GM21576 (cell line): Measurements from ENCODE around the gene THRB.

Experiments
- ATAC-seq: cut with Tn5 transposase; IDR thresholded peaks from one replicate; pipeline ENCODE4 v1.9.1; 2021; ENCODE audit warnings: mild to moderate bottlenecking, moderate library complexity; ENCODE audit not compliant: unreplicated experiment

The THRB gene

DNA sequence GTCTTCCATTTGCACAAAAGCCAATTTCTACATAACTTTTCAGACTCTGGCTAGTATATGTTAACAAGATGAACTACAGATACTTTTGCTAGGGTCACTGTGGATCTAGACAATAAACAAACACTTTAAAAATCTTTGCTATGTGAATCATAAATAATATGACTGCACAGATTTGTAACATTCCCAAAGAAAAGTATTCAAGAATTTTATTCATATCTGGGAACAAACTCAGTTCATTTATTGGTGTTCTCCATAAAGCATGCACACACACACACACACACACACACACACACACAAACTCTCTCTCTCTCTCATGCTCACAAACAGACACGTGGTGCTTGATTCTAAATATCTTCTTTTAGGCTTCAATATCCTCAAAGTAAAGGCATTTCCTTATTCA lies 18.8 kb upstream of the THRB start:
- no peak for ATAC-seq

DNA sequence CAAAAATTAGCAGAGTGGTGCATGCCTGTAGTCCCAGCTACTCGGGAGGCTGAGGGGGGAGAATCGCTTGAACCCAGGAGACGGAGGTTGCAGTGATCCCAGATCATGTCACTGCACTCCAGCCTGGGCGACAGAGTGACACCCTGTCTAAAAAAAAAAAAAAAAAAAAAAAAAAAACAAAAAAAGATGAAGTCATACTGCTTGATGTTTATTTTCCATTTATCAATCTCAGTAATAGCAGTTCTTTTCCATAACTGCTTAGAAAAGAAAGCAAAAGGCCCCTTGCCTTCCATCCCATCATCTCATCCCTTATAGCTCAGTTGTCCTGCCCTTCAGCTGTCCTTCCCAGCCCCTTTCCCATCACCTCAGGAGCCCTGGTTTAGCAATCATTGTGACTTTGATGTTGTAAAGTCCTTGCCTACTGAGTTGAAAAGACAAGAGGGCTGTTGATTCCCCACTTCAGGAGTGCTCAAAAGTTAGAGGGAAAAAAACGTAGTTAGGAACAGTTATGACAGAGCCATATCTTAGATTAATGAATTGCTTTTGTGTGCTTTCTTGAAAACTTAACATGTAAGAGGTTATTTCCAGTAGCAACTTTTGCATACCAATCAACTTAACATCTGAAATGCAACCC lies 18.0 kb upstream of the THRB start:
- ATAC-seq = no peak

DNA sequence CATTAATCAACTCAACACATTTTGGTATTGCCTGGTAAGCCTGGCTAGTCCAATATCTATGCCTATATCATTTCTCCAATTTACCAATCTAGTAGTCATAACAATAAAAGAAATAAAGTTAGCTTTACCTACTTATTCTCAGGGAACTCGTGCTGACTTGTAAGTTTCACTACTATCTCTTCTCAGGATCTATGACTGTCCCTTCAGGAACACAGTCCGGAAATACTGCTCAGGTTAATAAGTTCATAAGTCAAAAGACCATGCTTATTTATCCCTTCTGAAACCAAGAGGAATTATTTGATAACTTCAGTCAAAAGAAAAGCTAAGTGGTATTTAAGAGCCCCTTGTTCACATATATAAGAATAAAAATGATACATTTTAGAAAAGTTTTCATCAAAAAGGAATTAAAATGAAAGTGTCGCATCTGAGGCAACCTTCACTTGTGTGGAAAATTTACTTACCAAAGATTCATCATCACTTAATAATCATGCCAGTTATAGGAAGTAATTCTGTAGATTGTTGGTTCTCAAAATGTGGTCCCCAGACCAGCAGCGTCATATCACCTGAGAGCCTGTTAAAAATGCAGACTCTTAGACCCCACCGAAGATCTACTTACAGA lies 15.5 kb upstream of the THRB start:
- no peak for ATAC-seq

DNA sequence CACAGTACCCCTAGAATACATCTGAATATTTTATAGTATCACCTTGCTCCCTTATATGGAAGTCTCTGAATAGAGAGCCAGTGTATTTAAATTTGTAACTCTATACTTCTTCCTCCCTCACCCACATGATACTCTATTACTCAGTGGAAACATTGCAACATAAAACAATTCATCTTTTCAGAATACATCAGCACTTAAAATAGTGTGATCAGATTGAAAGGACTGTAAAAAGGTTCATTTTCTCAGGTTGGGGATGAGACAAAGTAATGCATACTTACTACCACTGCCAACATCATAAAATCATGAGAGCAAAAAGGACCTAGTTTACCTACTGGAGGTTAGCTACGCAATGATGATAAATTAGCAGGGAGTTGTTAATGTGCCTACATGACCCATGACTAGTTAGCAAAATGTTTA lies 13.8 kb upstream of the THRB start:
- ATAC-seq = no peak

DNA sequence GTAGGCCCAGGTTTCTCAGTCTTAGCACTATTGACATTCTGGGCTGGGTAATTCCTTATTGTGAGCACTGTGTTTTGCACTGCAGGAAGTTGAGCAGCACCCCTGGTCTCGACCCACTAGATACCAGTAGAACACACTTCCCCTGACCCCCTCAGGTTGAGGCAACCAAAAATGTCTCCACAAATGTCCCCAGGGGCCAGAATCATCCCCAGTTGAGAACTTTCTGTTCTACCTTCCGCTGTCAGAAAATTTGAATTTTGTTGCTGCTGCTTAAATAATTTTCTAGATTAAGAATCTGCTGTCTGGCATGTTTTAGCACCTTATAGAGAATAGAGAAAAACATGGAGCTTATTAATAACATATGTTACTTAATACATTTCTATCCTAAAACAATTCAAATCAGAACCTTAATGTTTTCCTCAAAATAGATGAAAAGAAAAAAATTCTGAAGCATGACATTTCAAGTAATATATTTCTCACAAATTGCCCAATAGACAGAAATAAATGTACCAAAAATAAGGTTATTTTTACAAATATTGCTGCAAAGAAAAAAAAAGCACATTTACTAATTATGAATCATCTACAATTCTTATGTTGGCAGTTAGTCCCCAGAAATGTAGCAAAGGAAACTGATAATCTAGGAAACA lies 13.2 kb upstream of the THRB start:
- no peak for ATAC-seq

DNA sequence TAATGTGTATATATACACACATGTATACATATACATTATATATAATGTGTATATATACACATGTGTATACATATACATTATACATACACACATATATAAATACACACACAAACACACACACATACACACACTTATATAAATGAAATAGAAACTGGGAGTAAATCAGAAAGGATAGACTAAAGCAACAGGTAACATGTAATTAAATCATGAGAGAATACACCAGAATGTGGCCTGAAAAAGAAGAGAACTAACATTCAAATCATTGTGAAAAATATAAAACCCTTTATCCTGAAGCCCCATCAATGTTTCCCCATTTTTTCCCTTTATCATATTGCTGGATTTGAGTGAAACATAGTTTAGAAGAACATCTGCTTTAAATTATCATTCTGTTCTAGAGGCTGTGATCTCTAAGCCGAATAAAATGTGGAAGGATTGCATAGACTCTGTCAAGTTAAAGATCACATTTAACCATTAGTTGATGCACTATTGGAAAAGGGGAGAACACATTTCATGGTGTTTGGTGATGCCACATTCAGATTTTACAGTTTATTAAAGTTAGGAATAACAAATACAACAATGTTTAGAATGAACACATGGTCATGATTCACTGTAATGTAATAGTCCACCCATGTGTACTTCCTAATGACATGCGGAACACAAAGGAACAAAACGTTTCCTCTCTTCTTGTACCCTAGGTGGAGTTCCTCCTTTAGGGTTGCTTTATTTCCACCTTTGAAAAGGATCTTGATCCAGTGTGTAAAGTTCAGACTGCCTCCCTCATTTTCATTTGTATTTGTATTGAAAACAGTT lies 12.5 kb upstream of the THRB start:
- no peak for ATAC-seq

DNA sequence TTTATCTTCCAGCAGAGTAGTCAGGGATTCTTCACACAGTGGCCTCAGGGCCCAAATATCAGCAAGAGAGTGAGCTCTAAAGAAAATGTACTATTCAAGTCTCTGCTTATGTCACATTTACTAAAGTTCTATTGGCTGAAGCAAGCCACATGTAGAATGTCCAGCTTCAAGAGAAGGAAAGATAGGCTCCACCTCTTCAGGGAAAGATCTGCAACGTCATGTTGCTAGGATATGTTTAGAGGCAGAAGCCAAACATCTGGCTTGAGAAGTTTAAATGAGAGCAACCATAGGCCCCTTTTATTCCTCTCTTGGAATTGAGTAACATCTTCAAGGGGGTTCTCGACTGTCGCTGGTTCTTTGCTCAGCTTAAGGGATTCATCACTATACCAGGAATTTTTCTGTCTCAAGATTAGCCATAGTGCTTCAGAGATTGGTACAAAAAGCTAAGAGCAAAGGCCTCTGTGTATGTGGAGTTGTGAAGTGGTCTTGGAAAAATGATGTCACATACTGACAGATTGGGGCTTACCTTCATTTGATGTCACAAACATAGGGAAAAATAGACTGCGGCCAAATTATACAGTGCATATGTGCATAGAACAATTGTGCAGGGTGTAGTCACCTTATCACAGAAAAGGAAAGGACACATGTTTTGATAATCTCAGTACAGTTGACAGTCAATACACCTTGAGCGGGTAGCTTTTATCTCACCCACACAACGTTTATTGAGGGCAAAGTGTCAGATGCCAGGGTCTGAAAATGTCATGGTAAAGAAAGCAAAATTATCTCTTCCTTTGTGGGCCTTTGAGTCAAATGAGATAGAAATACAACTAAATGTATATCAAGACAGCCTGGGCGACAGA lies 11.3 kb upstream of the THRB start:
- no peak for ATAC-seq

DNA sequence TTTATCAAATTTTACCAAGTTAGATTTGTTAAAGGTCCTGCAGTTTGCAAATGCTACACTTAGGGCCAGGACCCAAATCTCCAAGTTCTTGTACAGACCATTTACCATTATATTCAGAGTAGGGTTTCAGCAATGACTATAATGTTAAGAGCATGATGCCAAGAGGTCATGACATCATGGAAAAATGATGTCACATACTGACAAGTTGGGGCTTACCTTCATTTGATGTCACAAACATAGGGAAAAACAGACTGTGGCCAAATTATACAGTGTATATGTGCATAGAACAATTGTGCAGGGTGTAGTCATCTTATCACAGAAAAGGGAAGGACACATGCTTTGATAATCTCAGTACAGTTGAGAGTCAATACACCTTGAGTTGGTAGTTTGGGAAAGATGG lies 10.1 kb upstream of the THRB start:
- no peak for ATAC-seq

DNA sequence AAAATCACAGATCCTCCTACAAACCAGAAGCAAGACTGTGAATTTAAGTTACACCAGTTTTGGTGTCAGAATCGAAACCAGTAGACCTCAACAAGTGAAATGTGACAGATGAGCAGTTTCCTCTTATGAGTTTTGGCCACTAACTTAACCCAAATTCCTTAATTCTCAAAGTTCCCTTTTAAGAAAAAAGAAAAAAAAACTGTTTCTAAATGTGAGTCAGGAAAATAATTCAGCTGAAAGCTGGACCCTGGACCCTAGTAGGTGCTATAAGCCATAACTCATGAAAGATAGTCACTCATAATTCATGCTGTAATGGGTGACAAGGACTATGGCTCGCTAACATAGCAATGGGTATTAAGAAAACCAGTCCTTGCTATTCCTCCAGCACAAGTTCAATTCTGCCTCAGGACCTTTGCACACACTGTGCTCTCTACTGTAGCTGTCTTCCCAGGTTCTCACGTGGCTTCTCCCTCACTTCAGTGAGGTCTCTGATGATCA lies 9.0 kb upstream of the THRB start:
- peak; percentile 94 for ATAC-seq

DNA sequence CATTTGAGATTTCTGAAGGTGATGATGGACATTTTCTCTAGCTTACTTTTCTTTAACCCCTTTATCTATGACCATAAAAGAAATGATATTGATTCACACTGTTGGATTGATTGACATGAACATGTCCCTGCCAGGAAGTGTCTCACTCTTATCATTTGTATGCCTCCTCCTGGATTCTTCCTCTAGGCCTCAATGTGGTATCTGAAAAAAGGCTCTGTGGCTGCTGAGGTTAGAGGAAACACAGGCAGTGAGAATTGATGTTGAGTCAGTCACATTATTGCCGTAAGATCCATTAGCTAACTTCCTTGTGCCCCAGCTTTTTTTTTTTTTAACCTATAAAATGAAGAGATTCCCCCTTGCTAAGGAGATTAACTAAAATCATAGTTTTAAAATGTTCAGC lies 8.0 kb upstream of the THRB start:
- no peak for ATAC-seq

DNA sequence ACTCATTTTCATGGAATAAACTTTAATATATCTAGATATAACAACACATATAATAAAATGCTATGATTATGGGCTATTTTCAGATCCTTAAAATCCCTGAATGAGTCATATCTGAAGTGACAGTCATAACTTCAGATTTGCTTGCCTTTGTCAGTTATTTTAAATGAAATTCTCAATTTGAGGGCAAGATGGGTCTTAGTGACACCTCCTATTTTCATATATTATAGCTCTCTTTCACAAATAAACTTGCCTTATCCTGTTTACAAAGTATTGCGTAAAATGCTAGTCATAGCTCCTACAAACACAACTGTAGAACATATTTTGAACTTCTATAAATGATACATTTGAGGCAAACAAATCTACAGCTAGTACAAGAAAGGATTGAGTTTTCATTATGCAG lies 6.2 kb upstream of the THRB start:
- ATAC-seq = no peak

DNA sequence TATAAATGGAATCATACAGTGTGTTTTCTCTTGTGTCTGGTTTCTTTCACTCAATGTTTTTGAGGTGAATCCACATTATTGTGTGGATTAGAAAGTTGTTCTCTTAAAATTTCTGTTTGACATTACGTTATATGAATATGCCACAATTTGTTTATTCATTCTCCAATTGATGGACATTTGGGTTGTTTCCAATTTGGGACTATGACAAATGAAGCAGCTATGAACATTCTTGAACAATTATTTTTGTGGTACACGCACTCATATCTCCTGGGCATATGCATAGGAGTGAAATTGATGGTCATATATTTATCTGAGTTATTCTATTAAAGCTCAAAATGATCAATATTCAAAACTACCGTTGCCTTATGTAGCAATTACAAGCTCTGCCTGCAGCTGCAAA lies 5.3 kb upstream of the THRB start:
- ATAC-seq = no peak

DNA sequence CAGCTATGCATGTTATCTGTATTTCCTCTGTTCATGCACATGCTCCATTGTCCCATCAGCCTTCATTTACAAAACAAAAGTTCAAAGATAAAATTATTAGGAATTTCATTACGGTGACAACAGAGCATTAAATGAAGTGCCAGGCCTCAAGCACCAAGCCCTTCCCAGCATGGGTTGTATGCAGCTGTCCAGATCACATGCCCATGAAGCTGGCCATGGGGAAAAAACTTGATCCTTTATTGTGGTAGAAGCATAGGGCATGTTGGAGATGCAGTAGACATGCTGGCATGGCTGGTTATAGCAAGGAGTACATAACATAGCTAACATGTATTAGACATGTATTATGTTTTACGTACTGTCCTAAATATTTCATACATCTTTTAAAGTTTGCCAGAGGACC lies 4.1 kb upstream of the THRB start:
- no peak for ATAC-seq

DNA sequence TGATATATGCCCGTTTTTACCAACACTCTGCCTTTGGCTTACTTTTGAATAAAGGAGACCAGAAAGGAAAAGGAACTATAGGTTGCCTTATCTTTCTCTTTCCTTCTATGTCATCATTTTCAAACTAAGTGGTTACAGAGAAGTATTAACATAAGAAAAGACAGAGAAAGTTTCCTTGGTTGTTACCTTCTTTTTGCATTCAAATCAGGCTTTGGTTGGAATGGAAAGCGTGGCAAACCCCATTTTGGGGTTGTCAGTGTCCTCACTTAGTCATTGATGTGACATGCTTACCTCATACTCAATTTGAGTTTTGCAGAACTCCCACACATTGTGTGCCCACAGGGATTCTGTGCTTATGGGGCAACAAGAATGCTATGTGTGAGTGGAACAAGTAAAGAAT lies 3.7 kb upstream of the THRB start:
- ATAC-seq = no peak

DNA sequence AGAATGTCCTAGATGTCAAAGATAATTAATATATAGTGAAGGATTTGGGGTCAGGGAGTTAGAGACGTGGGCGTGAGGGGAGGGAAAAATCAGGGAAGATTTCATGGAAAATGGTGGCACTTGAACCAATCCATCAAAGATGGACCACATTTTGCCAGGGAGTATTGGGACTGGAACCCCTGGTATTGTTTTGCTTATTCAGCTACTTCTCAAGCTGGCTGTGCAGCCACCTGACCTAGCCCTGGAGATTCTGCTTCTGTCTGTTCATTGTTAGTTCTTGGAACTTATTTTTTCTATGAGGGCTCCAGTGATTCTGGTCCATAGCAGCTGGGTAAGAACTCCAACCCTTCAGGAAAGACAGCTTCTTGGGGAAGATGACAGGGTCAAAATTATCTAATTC lies 3.3 kb upstream of the THRB start:
- ATAC-seq = no peak

DNA sequence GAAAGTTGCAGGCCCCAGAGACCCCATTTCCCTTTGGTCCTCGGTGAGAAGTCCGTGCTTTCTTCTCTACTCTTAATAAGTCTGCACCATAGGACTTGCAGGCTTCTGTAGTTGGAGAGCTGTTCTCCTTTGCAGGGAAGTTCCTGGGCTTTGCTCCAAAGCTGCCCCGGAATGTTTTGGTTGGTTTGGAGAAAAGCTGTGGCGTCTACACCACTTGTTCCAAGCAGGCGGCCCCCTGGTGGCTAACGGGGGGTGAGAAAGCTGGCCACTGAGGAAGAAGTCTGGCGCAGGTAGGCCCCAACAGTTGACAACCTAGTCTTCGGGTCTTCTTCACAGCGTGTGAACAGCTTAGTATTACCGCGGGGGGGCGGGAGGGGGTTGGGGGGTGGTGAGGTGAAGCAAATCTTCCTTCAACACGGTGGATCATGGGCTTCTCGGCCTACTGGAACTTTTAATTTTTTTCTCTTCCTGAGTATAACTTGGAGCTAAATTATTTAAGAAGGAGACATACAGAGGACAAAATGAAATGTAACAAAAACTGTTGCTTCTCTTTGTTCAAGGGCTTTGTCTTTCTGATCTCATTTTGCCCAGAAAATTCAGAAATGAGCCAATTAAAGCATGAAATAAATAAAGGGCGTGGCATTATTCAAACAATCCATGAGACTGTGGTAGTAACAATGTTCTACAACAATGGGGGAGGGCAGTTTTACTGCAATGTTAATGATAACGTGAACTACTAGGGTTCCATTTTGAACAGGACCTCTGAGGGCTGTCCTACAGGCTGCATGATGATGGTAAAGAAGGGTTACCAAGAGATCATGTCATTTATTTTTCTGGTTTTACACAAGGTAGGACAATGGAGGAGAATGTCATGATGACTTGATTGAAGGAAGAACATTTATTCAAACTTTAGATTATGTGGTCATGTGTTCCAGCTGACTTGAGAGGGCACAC lies 2.2 kb upstream of the THRB start:
- ATAC-seq = no peak

DNA sequence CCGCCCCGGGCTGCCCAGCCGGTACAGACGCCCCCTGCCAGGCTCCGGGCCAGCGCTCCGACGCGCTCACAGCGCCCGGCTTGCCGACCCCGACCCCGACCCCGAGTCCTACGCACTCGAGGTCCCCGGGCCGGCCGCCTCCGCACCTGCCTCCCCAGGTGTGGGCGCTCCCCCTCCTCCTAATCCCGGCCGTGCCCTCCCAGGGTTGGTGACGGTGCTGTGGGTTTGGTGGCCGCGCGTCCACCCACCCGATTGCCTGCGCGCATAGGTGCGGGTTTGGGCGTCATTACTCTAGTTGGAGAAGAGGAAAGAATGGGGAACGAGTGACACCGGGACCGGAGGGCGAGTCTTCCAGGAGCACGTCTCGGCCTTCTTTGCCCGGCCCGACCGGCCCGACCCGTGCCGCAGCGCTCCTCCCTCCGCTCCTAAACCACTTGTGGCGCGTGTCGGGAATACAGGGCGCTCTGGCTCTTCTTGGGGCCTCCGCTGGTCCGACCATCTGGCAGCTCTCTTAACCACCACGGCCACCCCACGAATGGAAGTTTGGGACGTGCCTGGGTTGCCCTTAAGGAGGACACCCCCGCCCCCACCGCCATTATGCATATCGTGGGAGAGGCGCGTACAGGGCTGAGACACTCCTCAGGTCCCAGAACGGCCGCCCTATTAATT lies 810 bp upstream of the THRB start:
- no peak for ATAC-seq

DNA sequence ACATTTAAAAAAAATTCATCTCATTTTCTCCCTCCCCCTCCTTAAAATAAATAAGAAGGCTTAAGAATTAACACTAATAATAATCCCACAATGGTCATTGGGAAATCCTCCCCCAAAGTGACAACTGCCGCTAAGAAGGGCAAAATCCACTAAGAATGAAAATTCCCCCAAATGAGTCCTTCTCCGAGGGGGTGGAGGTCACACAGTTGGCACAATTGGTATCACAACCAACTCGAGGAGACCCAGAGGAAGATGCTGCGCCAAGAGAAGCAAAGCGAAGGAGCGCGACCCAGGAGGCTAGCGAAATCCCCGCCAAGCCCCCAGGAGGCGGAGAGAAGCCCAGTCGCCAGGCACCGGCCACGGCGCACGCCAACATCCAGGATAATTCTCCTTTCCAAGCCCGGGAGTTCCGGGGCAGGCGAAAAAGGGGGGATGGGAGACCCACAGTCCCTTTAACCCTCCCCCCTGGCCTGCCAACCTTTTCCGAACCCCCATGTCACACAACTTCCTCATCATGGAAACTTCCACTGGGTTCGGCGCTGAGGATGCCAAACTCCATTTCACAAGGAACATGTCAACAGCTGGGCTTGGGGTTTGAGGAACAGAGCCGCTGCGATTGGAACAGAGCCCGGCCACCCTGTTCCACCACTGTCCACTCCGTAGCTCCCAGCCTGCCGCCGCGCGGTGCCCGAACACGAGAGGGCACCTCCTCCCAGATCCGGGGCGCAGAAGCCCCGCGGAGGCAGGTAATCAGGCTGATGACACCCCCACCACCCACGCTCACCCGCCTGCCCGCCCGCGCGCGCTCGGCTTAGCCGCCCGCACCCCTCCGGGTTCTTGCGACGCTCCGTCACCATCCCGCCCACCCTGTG lies 668 bp downstream of the THRB start:
- no peak for ATAC-seq
